Measurements from ENCODE around the gene FOXD1.

GRCh38 chr5:73433982-73434342, 14.6 kb downstream of the FOXD1 start:
- TF ChIP-seq MAZ (IDR thresholded peaks at IDR 0.05; ENCODE audit: borderline replicate concordance, low read depth, low read length) (no peak), SMC3 (IDR thresholded peaks at IDR 0.05; ENCODE audit: low read depth, low read length) (no peak), CTCF (conservative IDR thresholded peaks at IDR 0.05; ENCODE audit: low read depth, low read length) (no peak), POLR2A (IDR thresholded peaks at IDR 0.05; ENCODE audit: low read depth, low read length) (no peak), CEBPB (IDR thresholded peaks at IDR 0.05; ENCODE audit: low read depth, low read length) (peak; percentile 44; the same call in 1 of the 2 replicates), BHLHE40 (IDR thresholded peaks at IDR 0.05; ENCODE audit: low read depth, low read length) (no peak), CHD1 (IDR thresholded peaks at IDR 0.05; ENCODE audit: low read depth, low read length) (no peak)

All from IMR-90 (cell line).